K562 (cell line): Measurements from ENCODE around the gene CACNA2D3. TPM values are rescaled to one million over a fixed set of nuclear protein-coding genes. Genes with fewer than 3 reads are reported as not detected.

Experiments used
- ATAC-seq: fragments of 200-7000 bp; cut with Tn5 transposase; 3 replicates; pipeline ENCODE4 v1.9.1; 2020; ENCODE audit warnings: moderate library complexity
- BruUV-seq: library from RNA; stranded (reverse); fragments of 400-500 nt; replicated peaks from 2 replicates; lab custom pipeline; 2021; lab: Mats Ljungman, UMichigan
- CTCF ChIA-PET: fragments of 300-600 bp; formaldehyde crosslinking; extraction: SDS; loops from one replicate; lab custom pipeline; 2021; ENCODE audit warnings: low intra/inter-chr PET ratio; lab: Yijun Ruan, JAX
- POLR2A ChIA-PET: fragments of 300-600, 350-650 bp; sonication (Branson Sonifier 250); formaldehyde crosslinking; extraction: SDS; loops from one replicate; lab custom pipeline; 2021; ENCODE audit warnings: antibody characterized with exemption, inconsistent platforms; lab: Yijun Ruan, JAX
- DNase-seq, 4 experiments: peaks; one replicate each; pipeline versions ENCODE4 v3.0.0 to v3.0.0-alpha.2; 2011 to 2018; ENCODE audit warnings: low spot score in 3 of 4, mixed read lengths in 3 of 4; ENCODE audit errors: extremely low read depth in 1 of 4
- FAIRE-seq: peaks from 2 replicates; lab custom pipeline; 2011; peaks lifted over from hg19 to GRCh38; lab: Jason Lieb, UNC
- H2AFZ ChIP-seq: 2 replicates; pipeline ENCODE4 v1.6.0; 2011; ENCODE audit warnings: low read depth, low read length, control low read depth, inconsistent platforms
- H3K27ac ChIP-seq: fragments of 200-600 bp; 3 replicates; pipeline ENCODE4 v1.8.0; 2011; ENCODE audit warnings: low read depth, mild to moderate bottlenecking, control low read depth, inconsistent platforms, low read length, moderate library complexity, mixed read lengths; ENCODE audit errors: extremely low read depth
- H3K27me3 ChIP-seq, 2 experiments: fragments of 300-600 bp in 1 of 2; 2 replicates in 1 of 2; 3 replicates in 1 of 2; pipeline versions ENCODE4 v1.6.0 to v1.8.0; 2011; ENCODE audit warnings: inconsistent platforms in 2 of 2, low read length in 2 of 2, mild to moderate bottlenecking in 1 of 2, mixed read lengths in 1 of 2, moderate library complexity in 1 of 2; ENCODE audit not compliant: control insufficient read depth in 2 of 2, insufficient read depth in 2 of 2
- H3K36me3 ChIP-seq: fragments of 300-600 bp; 3 replicates; pipeline ENCODE4 v1.8.0; 2011; ENCODE audit warnings: mild to moderate bottlenecking, low read length, inconsistent platforms; ENCODE audit not compliant: control insufficient read depth, insufficient read depth
- H3K4me1 ChIP-seq, 2 experiments: fragments of 200-600 bp in 1 of 2; replicated peaks in 1 of 2; 2 replicates in 1 of 2; 3 replicates in 1 of 2; pipeline versions ENCODE4 v1.5.1 to v1.8.0; 2011; ENCODE audit warnings: inconsistent platforms in 2 of 2, low read length in 2 of 2, mild to moderate bottlenecking in 1 of 2, mixed read lengths in 1 of 2, moderate library complexity in 1 of 2; ENCODE audit not compliant: control insufficient read depth in 2 of 2, insufficient read depth in 2 of 2
- H3K4me2 ChIP-seq: 2 replicates; pipeline ENCODE4 v1.6.1; 2011; ENCODE audit warnings: low read length, control low read depth, inconsistent platforms, mixed read lengths; ENCODE audit not compliant: insufficient read depth
- H3K4me3 ChIP-seq: fragments of 200-600 bp; sonication (generic), shearing (Covaris generic); 2 replicates; pipeline ENCODE4 v1.5.1; 2016; ENCODE audit warnings: control low read depth, inconsistent platforms
- H3K79me2 ChIP-seq: fragments of 200-600 bp; 3 replicates; pipeline ENCODE4 v1.8.0; 2011; ENCODE audit warnings: low read length, inconsistent platforms; ENCODE audit not compliant: control insufficient read depth, insufficient read depth
- H3K9ac ChIP-seq, 2 experiments: 2 replicates each; pipeline versions ENCODE4 v1.6.0 to v1.6.1; 2011; ENCODE audit warnings: low read depth in 2 of 2, low read length in 2 of 2, control low read depth in 1 of 2, inconsistent platforms in 1 of 2, mild to moderate bottlenecking in 1 of 2, mixed read lengths in 1 of 2; ENCODE audit not compliant: insufficient read depth in 1 of 2
- H3K9me1 ChIP-seq: one replicate; pipeline ENCODE4 v1.6.0; 2011; ENCODE audit warnings: inconsistent platforms, mild to moderate bottlenecking, low read length, moderate library complexity; ENCODE audit not compliant: control insufficient read depth, insufficient read depth
- H3K9me3 ChIP-seq: replicated peaks from 2 replicates; pipeline ENCODE4 v1.5.1; 2011; ENCODE audit warnings: low read depth, low read length, inconsistent platforms; ENCODE audit not compliant: control insufficient read depth, insufficient read depth
- H4K20me1 ChIP-seq: replicated peaks from 2 replicates; pipeline ENCODE4 v1.6.1; 2011; ENCODE audit warnings: low read length, inconsistent platforms, mixed read lengths; ENCODE audit not compliant: control insufficient read depth, insufficient read depth
- ARHGAP35 ChIP-seq: fragments of 450-650 bp; IDR thresholded peaks from 2 replicates; pipeline ENCODE4 v1.6.1; 2018; ENCODE audit not compliant: partially characterized antibody
- ATF4 ChIP-seq: fragments of 450-650 bp; formaldehyde crosslinking; IDR thresholded peaks from 2 replicates; pipeline ENCODE4 v1.4.0; 2022; ENCODE audit warnings: mild to moderate bottlenecking, moderate library complexity
- ATF7 ChIP-seq: fragments of 450-650 bp; IDR thresholded peaks from 2 replicates; pipeline ENCODE4 v1.7.1; 2014; ENCODE audit warnings: mild to moderate bottlenecking, moderate library complexity
- BRD4 ChIP-seq: fragments of 200-600 bp; sonication (generic); IDR thresholded peaks from 2 replicates; pipeline ENCODE4 v1.6.1; 2017; ENCODE audit warnings: inconsistent platforms
- FOXO4 ChIP-seq: fragments of 450-650 bp; formaldehyde crosslinking; IDR thresholded peaks from 2 replicates; pipeline ENCODE4 v1.4.0; 2020; ENCODE audit warnings: mild to moderate bottlenecking, moderate library complexity
- HMGN3 ChIP-seq: IDR thresholded peaks from 2 replicates; pipeline ENCODE4 v1.6.1; 2011; ENCODE audit warnings: borderline replicate concordance, low read depth, mild to moderate bottlenecking, mixed read lengths, low read length; ENCODE audit not compliant: insufficient read length; ENCODE audit errors: extremely low read depth
- MTA1 ChIP-seq: fragments of 450-650 bp; IDR thresholded peaks from 2 replicates; pipeline ENCODE4 v1.6.1; 2017; ENCODE audit warnings: borderline replicate concordance
- NUFIP1 ChIP-seq: fragments of 450-650 bp; IDR thresholded peaks from 2 replicates; pipeline ENCODE4 v1.6.1; 2018; ENCODE audit not compliant: partially characterized antibody
- RAD51 ChIP-seq: fragments of 450-650 bp; IDR thresholded peaks from 2 replicates; pipeline ENCODE4 v1.7.1; 2016; ENCODE audit warnings: low read depth, mild to moderate bottlenecking, borderline replicate concordance
- RBM25 ChIP-seq: fragments of 200-400 bp; formaldehyde crosslinking; IDR thresholded peaks from 2 replicates; pipeline ENCODE4 v1.6.1; 2018; ENCODE audit warnings: low read length, low read depth, moderate library complexity; ENCODE audit not compliant: severe bottlenecking
- ZNF445 ChIP-seq: fragments of 250-450 bp; sonication (Bioruptor Pico); IDR thresholded peaks from 2 replicates; pipeline ENCODE4 v1.4.0; 2020; ENCODE audit warnings: low read depth, mild to moderate bottlenecking, moderate library complexity
- WGBS: fragments of 100-300 bp; shearing (Covaris generic); methylation state at CpG from one replicate; pipeline ENCODE4 v1.1.6; 2016; ENCODE audit warnings: low coverage, mixed read lengths; ENCODE audit not compliant: insufficient coverage; ENCODE audit errors: missing lambda C conversion rate; 5-methylcytosine and 5-hydroxymethylcytosine counted together
- in situ Hi-C: fragments of 300-500 bp; cut with MboI; formaldehyde crosslinking; loops from 4 replicates; pipeline ENCODE4 v1.15.0; 2018; ENCODE audit warnings: inconsistent platforms, mixed read lengths
- intact Hi-C: fragments of 100-400 bp; cut with micrococcal nuclease; formaldehyde crosslinking; loops from 2 replicates; pipeline ENCODE4 v1.14.2; 2022
- polyA plus RNA-seq, 8 experiments: library from polyadenylated mRNA; depleted of rRNA in 4 of 8; stranded (reverse) in 5 of 8; unstranded in 3 of 8; fragments of >200 nt; fragmentation: Nextera tagmentation in 2 of 8; fragmentation: Illumina TruSeq in 1 of 8; extraction: Ambion mirVana in 2 of 8; extraction: Trizol in 1 of 8; gene quantifications; 2 replicates each; pipeline versions ENCODE4 v1.2.1 to v1.2.3, GENCODE V29; 2011 to 2014; ENCODE audit warnings: inconsistent platforms in 1 of 8, missing spikeins in 1 of 8
- total RNA-seq, 7 experiments: library from RNA; depleted of rRNA in 6 of 7; stranded (reverse); fragments of >200 nt in 6 of 7; fragmentation: Illumina TruSeq in 2 of 7; extraction: Trizol in 2 of 7; gene quantifications; 2 replicates each; pipeline versions ENCODE4 v1.2.1 to v1.2.3, GENCODE V29; 2011 to 2021; ENCODE audit warnings: low replicate concordance in 1 of 7
- TF ChIP-seq, protein P1 (sequence below), 2 experiments: fragments of 450-650 bp in 1 of 2; IDR thresholded peaks; 2 replicates each; pipeline ENCODE4 v1.6.1; 2011 to 2017; ENCODE audit warnings: low read depth in 2 of 2, antibody characterized with exemption in 1 of 2, borderline replicate concordance in 1 of 2, low read length in 1 of 2, mild to moderate bottlenecking in 1 of 2, mixed read lengths in 1 of 2; ENCODE audit not compliant: control insufficient read depth in 1 of 2

The CACNA2D3 gene
- total and polyA plus RNA-seq, 9 of the 15 experiments (the other 6 are each of a cell fraction or from before 2014, with no cell fraction given), result 0.01 TPM; not detected in 8

DNA sequence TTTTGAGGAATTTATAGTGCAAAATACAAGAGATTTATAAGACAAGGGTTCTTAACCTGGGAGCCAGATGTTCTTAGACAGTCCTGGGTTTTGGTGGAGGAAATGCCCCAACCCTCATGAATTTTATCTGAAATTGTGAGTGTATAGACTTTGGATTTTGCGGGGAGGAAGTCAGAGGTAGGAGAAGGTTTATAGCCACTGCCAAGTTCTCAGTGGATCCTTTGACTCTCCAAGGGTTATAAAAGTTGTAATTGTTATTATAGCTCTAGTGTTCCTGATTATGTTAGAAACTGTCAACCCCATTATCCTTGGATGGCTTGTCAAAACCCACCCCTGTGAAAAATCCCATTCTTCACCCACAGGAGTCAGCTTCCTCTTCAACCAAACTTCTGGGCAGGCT lies 621.9 kb downstream of the CACNA2D3 start:
- Histone ChIP-seq H3K4me2 (no peak overlapping the region), H2AFZ (no peak overlapping the region), H3K27me3 (no peaks in the 10 kb centered on the region), H3K79me2 (no peaks in the 10 kb centered on the region), H3K9ac (no peak overlapping the region), H3K27ac (no peak overlapping the region), H3K9me3 (no peaks in the 10 kb centered on the region), H4K20me1 (no peaks in the 10 kb centered on the region), H3K36me3 (no peaks in the 10 kb centered on the region), H3K4me1 (no peaks in the 10 kb centered on the region), H3K4me3 (no peak overlapping the region), H3K9me1 (no peaks in the 10 kb centered on the region)
- intact Hi-C loops (no loop called here), in situ Hi-C loops (no loop called here)
- WGBS, result 0% methylated on average over 1 of the region's 1 CpG
- no TSS peak for BruUV-seq
- CTCF ChIA-PET, result no interaction called here
- POLR2A ChIA-PET, result no interaction called here
- FAIRE-seq (no peak), DNase-seq (no peak), ATAC-seq (no peak)
- no peak for TF ChIP-seq NUFIP1
- no peak for TF ChIP-seq RBM25
- no peak for TF ChIP-seq ATF4
- no peak for TF ChIP-seq ZNF445

- ATAC-seq (no peak), DNase-seq (no peak), FAIRE-seq (no peak)
- ChIA-PET POLR2A (no interaction called here), CTCF (no interaction called here)
- Histone ChIP-seq H3K9ac (no peak overlapping the region), H3K4me2 (no peak overlapping the region), H3K9me3 (no peaks in the 10 kb centered on the region), H3K4me3 (no peak overlapping the region), H4K20me1 (no peaks in the 10 kb centered on the region), H3K27ac (no peak overlapping the region), H3K27me3 (no peaks in the 10 kb centered on the region), H2AFZ (no peak overlapping the region), H3K9me1 (no peaks in the 10 kb centered on the region), H3K4me1 (no peaks in the 10 kb centered on the region), H3K36me3 (no peaks in the 10 kb centered on the region), H3K79me2 (no peaks in the 10 kb centered on the region)
- WGBS, result 0% methylated on average over 4 of the region's 4 CpGs
- in situ Hi-C loops (no loop called here), intact Hi-C loops (no loop called here)
- no TSS peak for BruUV-seq
- TF ChIP-seq HMGN3 (no peak), ARHGAP35 (no peak), FOXO4 (CRISPR knock-in tag) (no peak), ATF7 (no peak), BRD4 (no peak), MTA1 (no peak), RAD51 (no peak)
- TF ChIP-seq, protein P1, sequence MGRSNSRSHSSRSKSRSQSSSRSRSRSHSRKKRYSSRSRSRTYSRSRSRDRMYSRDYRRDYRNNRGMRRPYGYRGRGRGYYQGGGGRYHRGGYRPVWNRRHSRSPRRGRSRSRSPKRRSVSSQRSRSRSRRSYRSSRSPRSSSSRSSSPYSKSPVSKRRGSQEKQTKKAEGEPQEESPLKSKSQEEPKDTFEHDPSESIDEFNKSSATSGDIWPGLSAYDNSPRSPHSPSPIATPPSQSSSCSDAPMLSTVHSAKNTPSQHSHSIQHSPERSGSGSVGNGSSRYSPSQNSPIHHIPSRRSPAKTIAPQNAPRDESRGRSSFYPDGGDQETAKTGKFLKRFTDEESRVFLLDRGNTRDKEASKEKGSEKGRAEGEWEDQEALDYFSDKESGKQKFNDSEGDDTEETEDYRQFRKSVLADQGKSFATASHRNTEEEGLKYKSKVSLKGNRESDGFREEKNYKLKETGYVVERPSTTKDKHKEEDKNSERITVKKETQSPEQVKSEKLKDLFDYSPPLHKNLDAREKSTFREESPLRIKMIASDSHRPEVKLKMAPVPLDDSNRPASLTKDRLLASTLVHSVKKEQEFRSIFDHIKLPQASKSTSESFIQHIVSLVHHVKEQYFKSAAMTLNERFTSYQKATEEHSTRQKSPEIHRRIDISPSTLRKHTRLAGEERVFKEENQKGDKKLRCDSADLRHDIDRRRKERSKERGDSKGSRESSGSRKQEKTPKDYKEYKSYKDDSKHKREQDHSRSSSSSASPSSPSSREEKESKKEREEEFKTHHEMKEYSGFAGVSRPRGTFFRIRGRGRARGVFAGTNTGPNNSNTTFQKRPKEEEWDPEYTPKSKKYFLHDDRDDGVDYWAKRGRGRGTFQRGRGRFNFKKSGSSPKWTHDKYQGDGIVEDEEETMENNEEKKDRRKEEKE (IDR thresholded peaks at IDR 0.05; ENCODE audit: borderline replicate concordance in 1 of 2, control insufficient read depth in 1 of 2, low read depth in 2 of 2, low read length in 1 of 2), result no peak
These were observed 623.5 kb downstream of the CACNA2D3 start for GRCh38 chr3:54745843-54746242.
